H1 (cell line): Measurements from ENCODE around the gene TPP2. TPM values are rescaled to one million over a fixed set of nuclear protein-coding genes. Genes with fewer than 3 reads are reported as not detected.

Source experiments
- CTCF ChIA-PET: fragments of 300-600 bp; sonication (Branson Sonifier 250); formaldehyde crosslinking; loops from one replicate; lab custom pipeline; 2021; ENCODE audit not compliant: partially characterized antibody; lab: Charles Lee
- POLR2A ChIA-PET: fragments of 300-600 bp; sonication (Branson Sonifier 250); formaldehyde crosslinking; loops from one replicate; lab custom pipeline; 2021; ENCODE audit warnings: inconsistent platforms; ENCODE audit not compliant: partially characterized antibody; lab: Charles Lee
- DNase-seq, 2 experiments: peaks; one replicate each; pipeline versions ENCODE4 v3.0.0 to v3.0.0-alpha.2; 2010 to 2022; ENCODE audit warnings: low spot score in 2 of 2, low read depth in 1 of 2, mixed read lengths in 1 of 2
- FAIRE-seq: peaks from 2 replicates; lab custom pipeline; 2011; peaks lifted over from hg19 to GRCh38; lab: Jason Lieb, UNC
- H2AFZ ChIP-seq: 2 replicates; pipeline ENCODE4 v1.8.1; 2012; ENCODE audit warnings: low read length, inconsistent platforms
- H2AK5ac ChIP-seq: 2 replicates; pipeline ENCODE4 v1.6.1; 2013; ENCODE audit warnings: low read depth, low read length
- H2BK120ac ChIP-seq: replicated peaks from 2 replicates; pipeline ENCODE3; 2013; ENCODE audit warnings: low read depth, low read length, inconsistent platforms
- H2BK12ac ChIP-seq: 2 replicates; pipeline ENCODE4 v1.6.1; 2013; ENCODE audit warnings: low read depth, low read length
- H2BK15ac ChIP-seq: 2 replicates; pipeline ENCODE4 v1.6.1; 2013; ENCODE audit warnings: low read length
- H2BK20ac ChIP-seq: 2 replicates; pipeline ENCODE4 v1.6.1; 2013; ENCODE audit warnings: low read length
- H2BK5ac ChIP-seq: 2 replicates; pipeline ENCODE4 v1.6.1; 2013; ENCODE audit warnings: low read depth, low read length
- H3K14ac ChIP-seq: 2 replicates; pipeline ENCODE4 v1.6.1; 2013; ENCODE audit warnings: inconsistent platforms; ENCODE audit not compliant: insufficient read length
- H3K18ac ChIP-seq: 2 replicates; pipeline ENCODE4 v1.6.1; 2013; ENCODE audit warnings: low read length; ENCODE audit errors: extremely low read depth
- H3K23ac ChIP-seq: 2 replicates; pipeline ENCODE4 v1.6.1; 2013; ENCODE audit warnings: inconsistent platforms; ENCODE audit not compliant: insufficient read length
- H3K23me2 ChIP-seq: 2 replicates; pipeline ENCODE4 v1.6.1; 2013; ENCODE audit warnings: low read depth, low read length
- H3K27ac ChIP-seq: 2 replicates; pipeline ENCODE4 v1.6.1; 2011; ENCODE audit warnings: low read depth, low read length, inconsistent platforms
- H3K27me3 ChIP-seq, 4 experiments: replicated peaks in 1 of 4; 1 replicate in 1 of 4; 2 replicates in 3 of 4; pipeline versions ENCODE4 v1.6.1 to v1.8.1; 2011 to 2013; ENCODE audit warnings: low read length in 3 of 4, mild to moderate bottlenecking in 3 of 4, inconsistent platforms in 2 of 4, mixed read lengths in 2 of 4, moderate library complexity in 1 of 4; ENCODE audit not compliant: control insufficient read depth in 3 of 4, insufficient read depth in 3 of 4; ENCODE audit errors: extremely low read depth in 1 of 4
- H3K36me3 ChIP-seq, 4 experiments: 2 replicates each; pipeline versions ENCODE4 v1.6.1 to v1.8.1; 2011 to 2013; ENCODE audit warnings: mild to moderate bottlenecking in 4 of 4, low read length in 3 of 4, moderate library complexity in 2 of 4, control low read depth in 1 of 4, inconsistent platforms in 1 of 4; ENCODE audit not compliant: insufficient read depth in 4 of 4, control insufficient read depth in 2 of 4
- H3K4ac ChIP-seq: replicated peaks from 2 replicates; pipeline ENCODE3; 2013; ENCODE audit warnings: low read length, low read depth, mixed read lengths, inconsistent platforms; ENCODE audit not compliant: insufficient read length
- H3K4me1 ChIP-seq, 4 experiments: replicated peaks in 1 of 4; 1 replicate in 1 of 4; 2 replicates in 3 of 4; pipeline versions ENCODE4 v1.6.1 to v1.8.1; 2011 to 2013; ENCODE audit warnings: low read length in 3 of 4, inconsistent platforms in 2 of 4, mixed read lengths in 1 of 4; ENCODE audit not compliant: insufficient read depth in 4 of 4, control insufficient read depth in 3 of 4
- H3K4me2 ChIP-seq, 2 experiments: 2 replicates each; pipeline versions ENCODE4 v1.6.1 to v1.8.1; 2011 to 2013; ENCODE audit warnings: low read depth in 2 of 2, low read length in 2 of 2, control low read depth in 1 of 2, inconsistent platforms in 1 of 2, mild to moderate bottlenecking in 1 of 2; ENCODE audit not compliant: insufficient read depth in 1 of 2
- H3K4me3 ChIP-seq, 4 experiments: fragments of 200-600, 300-600 bp in 1 of 4; sonication (generic), shearing (Covaris generic), sonication (Bioruptor Twin) in 1 of 4; 2 replicates each; pipeline versions ENCODE4 v1.5.1 to v1.8.1; 2011 to 2016; ENCODE audit warnings: low read length in 4 of 4, low read depth in 3 of 4, control low read depth in 2 of 4, inconsistent platforms in 2 of 4, mild to moderate bottlenecking in 2 of 4, mixed read lengths in 1 of 4, moderate library complexity in 1 of 4; ENCODE audit not compliant: insufficient read depth in 2 of 4; ENCODE audit errors: extremely low read depth in 1 of 4
- H3K56ac ChIP-seq: replicated peaks from 2 replicates; pipeline ENCODE3; 2013; ENCODE audit warnings: low read depth, mild to moderate bottlenecking, mixed read lengths, low read length, inconsistent platforms; ENCODE audit not compliant: insufficient read length
- H3K79me1 ChIP-seq: 2 replicates; pipeline ENCODE4 v1.6.1; 2013; ENCODE audit warnings: low read depth, low read length, control low read depth
- H3K79me2 ChIP-seq, 2 experiments: 2 replicates each; pipeline versions ENCODE4 v1.6.1 to v1.8.1; 2012 to 2013; ENCODE audit warnings: low read length in 2 of 2, mild to moderate bottlenecking in 2 of 2, inconsistent platforms in 1 of 2; ENCODE audit not compliant: insufficient read depth in 2 of 2, control insufficient read depth in 1 of 2
- H3K9ac ChIP-seq, 4 experiments: replicated peaks in 1 of 4; 1 replicate in 1 of 4; 2 replicates in 3 of 4; pipeline versions ENCODE4 v1.6.1 to v1.8.1; 2011 to 2013; ENCODE audit warnings: low read depth in 3 of 4, low read length in 3 of 4, control low read depth in 2 of 4, mild to moderate bottlenecking in 2 of 4, moderate library complexity in 2 of 4, inconsistent platforms in 1 of 4; ENCODE audit errors: extremely low read depth in 1 of 4
- H3K9me3 ChIP-seq, 2 experiments: 2 replicates each; pipeline versions ENCODE4 v1.6.1 to v1.8.1; 2012 to 2013; ENCODE audit warnings: mild to moderate bottlenecking in 2 of 2, moderate library complexity in 2 of 2, control low read depth in 1 of 2, inconsistent platforms in 1 of 2, low read depth in 1 of 2, low read length in 1 of 2, mixed read lengths in 1 of 2; ENCODE audit not compliant: insufficient read depth in 2 of 2
- H4K20me1 ChIP-seq, 2 experiments: replicated peaks in 1 of 2; 2 replicates each; pipeline versions ENCODE3 to v1.8.1; 2011 to 2013; ENCODE audit warnings: inconsistent platforms in 2 of 2, low read length in 2 of 2, mild to moderate bottlenecking in 1 of 2; ENCODE audit not compliant: insufficient read depth in 2 of 2, control insufficient read depth in 1 of 2
- H4K5ac ChIP-seq: 2 replicates; pipeline ENCODE4 v1.6.1; 2013; ENCODE audit warnings: low read length, low read depth, mixed read lengths, inconsistent platforms; ENCODE audit not compliant: insufficient read length
- H4K8ac ChIP-seq: 2 replicates; pipeline ENCODE4 v1.8.0; 2013; ENCODE audit warnings: mild to moderate bottlenecking, moderate library complexity, low read length, inconsistent platforms; ENCODE audit not compliant: insufficient read depth; ENCODE audit errors: extremely low read depth
- H4K91ac ChIP-seq: replicated peaks from 2 replicates; pipeline ENCODE3; 2013; ENCODE audit warnings: low read length, mixed read lengths, inconsistent platforms; ENCODE audit not compliant: insufficient read length
- BCL11A ChIP-seq, 2 experiments: IDR thresholded peaks; one replicate each; pipeline ENCODE4 v1.6.1; 2011; ENCODE audit warnings: low read depth in 2 of 2, low read length in 2 of 2, mild to moderate bottlenecking in 2 of 2
- CHD2 ChIP-seq: IDR thresholded peaks from 2 replicates; pipeline ENCODE4 v1.6.1; 2012; ENCODE audit warnings: low read length, improper control_type of control experiment
- CREB1 ChIP-seq: IDR thresholded peaks from 2 replicates; pipeline ENCODE4 v1.6.1; 2012; ENCODE audit warnings: inconsistent platforms
- CTBP2 ChIP-seq: IDR thresholded peaks from 2 replicates; pipeline ENCODE4 v1.7.0; 2011; ENCODE audit warnings: borderline replicate concordance, mild to moderate bottlenecking, moderate library complexity, mixed read lengths, low read length; ENCODE audit not compliant: insufficient read depth, insufficient read length
- EP300 ChIP-seq, 2 experiments: IDR thresholded peaks; 1 replicate in 1 of 2; 2 replicates in 1 of 2; pipeline ENCODE4 v1.6.1; 2011 to 2012; ENCODE audit warnings: low read depth in 2 of 2, low read length in 2 of 2, mild to moderate bottlenecking in 2 of 2, borderline replicate concordance in 1 of 2, inconsistent platforms in 1 of 2, moderate library complexity in 1 of 2
- EZH2 ChIP-seq: fragments of 200-600 bp; sonication (generic); IDR thresholded peaks from 2 replicates; pipeline ENCODE4 v1.7.1; 2012; ENCODE audit warnings: low read depth, mild to moderate bottlenecking, moderate library complexity, low read length, inconsistent platforms; ENCODE audit not compliant: severe bottlenecking
- POLR2AphosphoS5 ChIP-seq: IDR thresholded peaks from 2 replicates; pipeline ENCODE4 v1.6.1; 2011; ENCODE audit warnings: low read depth, low read length
- RXRA ChIP-seq: IDR thresholded peaks from 2 replicates; pipeline ENCODE4 v1.6.1; 2011; ENCODE audit warnings: low read depth, mild to moderate bottlenecking, low read length, moderate library complexity; ENCODE audit not compliant: insufficient read depth
- SIX5 ChIP-seq: IDR thresholded peaks from 2 replicates; pipeline ENCODE4 v1.6.1; 2011; ENCODE audit warnings: mild to moderate bottlenecking, low read depth, low read length
- SP2 ChIP-seq: IDR thresholded peaks from 2 replicates; pipeline ENCODE4 v1.6.1; 2012; ENCODE audit warnings: mild to moderate bottlenecking, low read length, inconsistent platforms
- SP4 ChIP-seq: IDR thresholded peaks from 2 replicates; pipeline ENCODE4 v1.6.1; 2012; ENCODE audit warnings: low read length, inconsistent platforms
- WGBS, 2 experiments: shearing (Covaris generic) in 1 of 2; methylation state at CpG; one replicate each; pipeline versions ENCODE4 v1.1.6 to v1.1.7; 2013 to 2015; ENCODE audit warnings: low lambda C conversion rate in 2 of 2, mixed read lengths in 2 of 2, inconsistent platforms in 1 of 2, low coverage in 1 of 2, missing lambda C conversion rate in 1 of 2; ENCODE audit not compliant: insufficient replicate concordance in 2 of 2, insufficient coverage in 1 of 2, insufficient read length in 1 of 2; ENCODE audit errors: extremely low coverage in 1 of 2, missing lambda C conversion rate in 1 of 2; 5-methylcytosine and 5-hydroxymethylcytosine counted together
- polyA plus RNA-seq, 7 experiments: library from polyadenylated mRNA; depleted of rRNA in 3 of 7; stranded (reverse) in 5 of 7; unstranded in 2 of 7; fragments of >200 nt in 5 of 7; fragments of 200-250 nt in 2 of 7; gene quantifications; 1 replicate in 5 of 7; 2 replicates in 1 of 7; 4 replicates in 1 of 7; pipeline versions ENCODE4 v1.2.1 to v1.2.3, GENCODE V29; 2011 to 2013; ENCODE audit warnings: missing spikeins in 2 of 7, mixed read lengths in 2 of 7
- total RNA-seq: library from RNA; stranded (reverse); fragmentation: NEBNext Ultra II Directional; extraction: Animal tissue kit (Norgen Biotek cat#: 25700); gene quantifications from 2 replicates; pipeline ENCODE4 v1.2.1, GENCODE V29; 2021
- TF ChIP-seq, protein P1 (sequence below): IDR thresholded peaks from 2 replicates; pipeline ENCODE4 v1.6.1; 2012; ENCODE audit warnings: inconsistent platforms
- TF ChIP-seq, protein P2 (sequence below): IDR thresholded peaks from 2 replicates; pipeline ENCODE4 v1.6.1; 2011; ENCODE audit warnings: low read length, improper control_type of control experiment

The TPP2 gene
- total and polyA plus RNA-seq, 2 of the 8 experiments (the other 6 are each of a cell fraction or from before 2014, with no cell fraction given), result 15.9 to 85.7 TPM

DNA sequence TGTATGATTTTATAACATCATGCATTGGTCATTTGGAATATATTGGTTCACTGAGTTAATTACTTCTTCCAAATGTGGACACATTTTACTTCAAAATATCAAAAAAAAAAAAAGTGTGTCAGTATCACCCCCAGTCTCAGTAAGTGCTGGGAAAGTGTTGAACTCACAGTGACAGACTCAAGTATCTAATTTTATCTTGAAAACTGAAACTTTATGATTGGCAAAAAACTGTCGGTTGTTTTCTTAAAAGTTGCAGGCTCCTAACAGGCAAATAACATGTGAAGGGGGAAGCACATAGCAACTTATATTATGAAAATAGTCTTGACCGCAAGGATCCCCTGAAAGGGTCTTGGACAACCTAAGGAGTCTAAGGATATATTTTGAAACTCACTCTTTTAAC lies 33.5 kb upstream of the TPP2 start:
- Histone ChIP-seq H3K23ac (no peak overlapping the region), H3K79me1 (no peaks in the 10 kb centered on the region), H4K20me1 (no peaks in the 10 kb centered on the region), H3K9ac (no peak overlapping the region), H2AK5ac (no peak overlapping the region), H4K5ac (no peak overlapping the region), H4K8ac (no peak overlapping the region), H3K4me1 (no peaks in the 10 kb centered on the region), H2BK120ac (no peak overlapping the region), H2AFZ (no peak overlapping the region), H3K4me3 (no peak overlapping the region), H2BK12ac (no peak overlapping the region), H3K27me3 (no peaks in the 10 kb centered on the region), H3K4ac (no peak overlapping the region), H3K14ac (no peak overlapping the region), H3K27ac (no peak overlapping the region), H3K4me2 (no peak overlapping the region), H4K91ac (no peak overlapping the region), H3K23me2 (no peaks in the 10 kb centered on the region), H3K79me2 (no peaks in the 10 kb centered on the region), H3K9me3 (no peaks in the 10 kb centered on the region), H3K56ac (no peak overlapping the region), H3K36me3 (no peaks in the 10 kb centered on the region), H2BK5ac (no peak overlapping the region), H2BK15ac (no peak overlapping the region), H3K18ac (no peak overlapping the region), H2BK20ac (no peak overlapping the region)
- WGBS, 2 experiments, result 92% methylated on average over 2 of the region's 2 CpGs; no CpG with 5 or more reads in 1 of the 2 experiments
- POLR2A ChIA-PET, result no interaction called here
- DNase-seq (no peak), FAIRE-seq (no peak)
- CTCF ChIA-PET, result interaction anchor here (1.6 kb wide), 1 partner anchor 8 kb away, joined by 3 read pairs; no protein-coding TSS in a partner anchor
- no peak for TF ChIP-seq POLR2AphosphoS5
- TF ChIP-seq EP300 (IDR thresholded peaks at IDR 0.05; ENCODE audit: borderline replicate concordance in 1 of 2, low read depth in 2 of 2, low read length in 2 of 2), result no peak
- TF ChIP-seq RXRA, result no peak
- TF ChIP-seq SP2, result no peak
- no peak for TF ChIP-seq SP4
- TF ChIP-seq CTBP2, result no peak
- no peak for TF ChIP-seq SIX5
- TF ChIP-seq BCL11A (IDR thresholded peaks at IDR 0.05; ENCODE audit: low read depth in 2 of 2, low read length in 2 of 2), result no peak
- no peak for TF ChIP-seq CHD2
- TF ChIP-seq, protein P1, sequence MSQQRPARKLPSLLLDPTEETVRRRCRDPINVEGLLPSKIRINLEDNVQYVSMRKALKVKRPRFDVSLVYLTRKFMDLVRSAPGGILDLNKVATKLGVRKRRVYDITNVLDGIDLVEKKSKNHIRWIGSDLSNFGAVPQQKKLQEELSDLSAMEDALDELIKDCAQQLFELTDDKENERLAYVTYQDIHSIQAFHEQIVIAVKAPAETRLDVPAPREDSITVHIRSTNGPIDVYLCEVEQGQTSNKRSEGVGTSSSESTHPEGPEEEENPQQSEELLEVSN, result no peak
- TF ChIP-seq, protein P2, sequence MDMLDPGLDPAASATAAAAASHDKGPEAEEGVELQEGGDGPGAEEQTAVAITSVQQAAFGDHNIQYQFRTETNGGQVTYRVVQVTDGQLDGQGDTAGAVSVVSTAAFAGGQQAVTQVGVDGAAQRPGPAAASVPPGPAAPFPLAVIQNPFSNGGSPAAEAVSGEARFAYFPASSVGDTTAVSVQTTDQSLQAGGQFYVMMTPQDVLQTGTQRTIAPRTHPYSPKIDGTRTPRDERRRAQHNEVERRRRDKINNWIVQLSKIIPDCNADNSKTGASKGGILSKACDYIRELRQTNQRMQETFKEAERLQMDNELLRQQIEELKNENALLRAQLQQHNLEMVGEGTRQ, result no peak
- TF ChIP-seq EZH2, result no peak
- no peak for TF ChIP-seq CREB1
